ENCODE results near the gene OTOP3. TPM values are rescaled to one million over a fixed set of nuclear protein-coding genes. Genes with fewer than 3 reads are reported as not detected.

Gene OTOP3
- total RNA-seq, 1 donor = not detected

DNA sequence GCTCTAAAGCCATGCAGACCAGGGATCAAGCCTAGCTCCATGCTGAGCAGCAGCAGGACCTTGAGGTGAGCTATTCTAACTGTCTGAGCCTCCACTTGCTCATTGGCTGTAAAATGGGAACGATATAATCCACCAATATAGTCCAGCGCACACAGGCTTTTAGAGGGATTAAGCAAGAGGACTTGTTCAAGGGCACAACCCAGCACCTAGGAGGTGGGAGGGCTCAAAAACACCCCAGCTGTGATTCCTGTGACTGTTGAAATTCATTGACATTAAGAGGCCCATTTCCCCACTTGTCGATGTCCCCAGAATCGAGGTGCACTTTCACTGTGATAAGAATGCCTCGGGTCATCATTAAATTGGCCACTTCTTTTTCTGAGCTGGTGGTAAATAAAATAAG lies 16.8 kb upstream of the OTOP3 start:
- DNase-seq (ENCODE audit: low read depth) = no peak
- H3K4me3 ChIP-seq (ENCODE audit: low read depth, low read length) = no peak overlapping the region
- TF ChIP-seq, protein P1, sequence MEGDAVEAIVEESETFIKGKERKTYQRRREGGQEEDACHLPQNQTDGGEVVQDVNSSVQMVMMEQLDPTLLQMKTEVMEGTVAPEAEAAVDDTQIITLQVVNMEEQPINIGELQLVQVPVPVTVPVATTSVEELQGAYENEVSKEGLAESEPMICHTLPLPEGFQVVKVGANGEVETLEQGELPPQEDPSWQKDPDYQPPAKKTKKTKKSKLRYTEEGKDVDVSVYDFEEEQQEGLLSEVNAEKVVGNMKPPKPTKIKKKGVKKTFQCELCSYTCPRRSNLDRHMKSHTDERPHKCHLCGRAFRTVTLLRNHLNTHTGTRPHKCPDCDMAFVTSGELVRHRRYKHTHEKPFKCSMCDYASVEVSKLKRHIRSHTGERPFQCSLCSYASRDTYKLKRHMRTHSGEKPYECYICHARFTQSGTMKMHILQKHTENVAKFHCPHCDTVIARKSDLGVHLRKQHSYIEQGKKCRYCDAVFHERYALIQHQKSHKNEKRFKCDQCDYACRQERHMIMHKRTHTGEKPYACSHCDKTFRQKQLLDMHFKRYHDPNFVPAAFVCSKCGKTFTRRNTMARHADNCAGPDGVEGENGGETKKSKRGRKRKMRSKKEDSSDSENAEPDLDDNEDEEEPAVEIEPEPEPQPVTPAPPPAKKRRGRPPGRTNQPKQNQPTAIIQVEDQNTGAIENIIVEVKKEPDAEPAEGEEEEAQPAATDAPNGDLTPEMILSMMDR (IDR thresholded peaks at IDR 0.05; ENCODE audit: insufficient read depth, low read depth, low read length) = no peak

DNA sequence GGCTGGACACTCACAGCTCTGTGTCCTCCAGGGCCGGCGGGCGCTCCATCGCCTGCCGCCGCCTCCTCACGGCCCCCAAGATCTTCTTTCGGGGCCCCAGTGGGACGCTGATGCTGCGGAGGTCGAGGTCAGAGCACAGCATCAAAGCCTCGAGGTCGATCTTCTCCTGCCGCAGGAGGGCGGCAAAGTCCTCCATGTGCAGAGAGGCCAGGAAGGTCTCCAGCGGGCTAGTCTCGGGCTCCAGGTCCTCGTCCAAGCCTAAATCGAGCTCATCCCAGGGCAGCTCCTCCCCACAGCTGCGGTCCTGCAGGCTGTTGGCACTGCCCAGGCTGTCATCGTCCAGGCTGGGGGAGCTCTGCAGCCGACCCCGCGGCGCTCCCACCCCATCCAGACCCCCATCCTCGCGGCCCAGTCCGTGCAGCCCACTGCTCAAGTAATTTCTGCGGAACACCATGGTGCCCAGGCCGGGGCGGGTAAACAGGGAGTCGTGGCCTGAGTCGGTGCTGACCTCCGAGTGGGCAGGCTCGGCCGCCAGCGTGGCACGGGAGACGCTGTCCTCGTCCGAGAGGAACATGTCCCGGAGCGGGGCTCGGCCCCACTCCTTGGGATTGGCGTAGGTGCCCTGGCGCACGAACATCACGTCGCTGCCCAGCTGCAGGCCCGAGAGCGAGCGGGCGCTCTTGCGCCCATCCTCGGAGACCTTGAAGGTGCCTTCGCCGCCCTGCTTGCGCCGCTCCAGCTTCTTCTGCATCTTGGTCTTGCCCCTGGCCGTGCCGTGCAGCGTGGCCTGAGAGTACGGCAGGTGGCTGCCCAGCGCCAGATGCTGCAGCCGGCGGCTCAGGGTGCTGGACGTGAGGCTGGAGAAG lies 16.0 kb upstream of the OTOP3 start:
- TF ChIP-seq, protein P1 (IDR thresholded peaks at IDR 0.05; ENCODE audit: insufficient read depth, low read depth, low read length) = peak; percentile 28
- DNase-seq (ENCODE audit: low read depth) = no peak
- no peak overlapping the region for H3K4me3 ChIP-seq (ENCODE audit: low read depth, low read length)

DNA sequence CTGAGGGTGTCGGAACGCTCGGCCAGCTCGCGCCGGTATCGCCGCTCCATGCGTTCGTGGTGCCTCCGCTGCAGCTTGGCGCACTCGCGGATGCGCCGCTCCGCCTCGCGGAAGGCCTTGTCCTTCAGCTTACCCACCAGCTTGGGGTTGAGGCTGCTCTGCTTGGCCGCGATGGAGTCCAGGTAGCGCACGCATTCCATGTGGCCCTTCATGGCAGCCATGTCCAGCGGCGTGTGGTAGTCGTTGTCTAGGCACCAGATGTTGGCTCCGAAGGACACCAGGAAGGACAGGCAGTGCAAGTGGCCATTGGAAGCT lies 15.4 kb upstream of the OTOP3 start:
- TF ChIP-seq, protein P1 (IDR thresholded peaks at IDR 0.05; ENCODE audit: insufficient read depth, low read depth, low read length) = no peak
- no peak overlapping the region for H3K4me3 ChIP-seq (ENCODE audit: low read depth, low read length)
- no peak for DNase-seq (ENCODE audit: low read depth)

DNA sequence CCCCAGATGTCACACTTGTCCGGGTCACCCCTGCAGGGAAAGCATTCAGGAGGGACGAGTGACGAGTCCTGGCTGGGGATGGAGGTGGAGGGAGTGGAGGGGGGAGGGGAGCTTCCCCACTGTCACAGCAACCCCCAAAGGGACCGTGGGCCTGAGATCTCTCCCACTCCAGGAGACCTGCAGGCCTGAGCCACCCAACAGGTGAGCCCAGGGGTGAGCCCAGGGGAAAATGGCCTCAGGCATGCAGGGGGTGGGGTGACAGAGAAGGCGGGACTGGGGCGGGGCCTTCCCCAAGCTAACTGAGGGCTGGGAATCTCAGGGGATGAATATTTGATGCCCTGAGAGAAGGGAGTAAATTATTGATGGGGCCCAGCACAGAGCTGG lies 15.1 kb upstream of the OTOP3 start:
- TF ChIP-seq, protein P1 (IDR thresholded peaks at IDR 0.05; ENCODE audit: insufficient read depth, low read depth, low read length) = no peak
- DNase-seq (ENCODE audit: low read depth) = no peak
- H3K4me3 ChIP-seq (ENCODE audit: low read depth, low read length) = no peak overlapping the region

DNA sequence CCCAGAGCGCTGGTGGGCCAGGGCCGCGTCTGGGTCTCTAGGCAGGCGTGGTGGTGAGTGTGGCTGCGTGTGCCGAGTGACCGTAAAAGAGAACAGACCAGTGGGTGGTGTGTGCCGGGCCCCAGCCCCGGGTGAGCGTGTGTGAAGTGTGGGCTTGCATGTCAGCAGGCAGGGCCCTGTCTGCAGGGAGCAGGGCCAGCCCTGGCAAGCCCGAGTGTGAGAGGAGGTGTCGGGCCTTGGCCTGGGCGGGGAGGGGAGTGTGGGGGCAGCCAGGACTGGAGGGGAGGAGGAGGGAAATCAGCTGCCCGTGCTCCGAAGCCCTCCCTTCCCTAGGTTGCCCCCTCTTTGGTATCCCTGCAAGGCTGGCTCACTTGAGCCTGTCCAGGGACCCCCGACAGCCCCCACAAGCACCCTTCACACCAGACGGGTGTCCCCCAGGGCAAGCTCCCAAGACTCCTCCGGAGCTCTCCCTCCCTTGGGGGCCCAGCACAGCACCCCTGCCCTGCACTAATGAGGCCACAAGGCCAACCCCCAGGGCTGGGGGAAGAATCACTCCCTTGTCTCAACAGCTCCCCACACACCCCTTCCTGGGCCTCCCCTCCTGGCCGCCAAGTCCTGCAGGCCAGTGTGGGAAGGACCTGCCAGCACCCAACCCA lies 14.5 kb upstream of the OTOP3 start:
- DNase-seq (ENCODE audit: low read depth) = no peak
- H3K4me3 ChIP-seq (ENCODE audit: low read depth, low read length) = no peak overlapping the region
- TF ChIP-seq, protein P1 (IDR thresholded peaks at IDR 0.05; ENCODE audit: insufficient read depth, low read depth, low read length) = no peak

DNA sequence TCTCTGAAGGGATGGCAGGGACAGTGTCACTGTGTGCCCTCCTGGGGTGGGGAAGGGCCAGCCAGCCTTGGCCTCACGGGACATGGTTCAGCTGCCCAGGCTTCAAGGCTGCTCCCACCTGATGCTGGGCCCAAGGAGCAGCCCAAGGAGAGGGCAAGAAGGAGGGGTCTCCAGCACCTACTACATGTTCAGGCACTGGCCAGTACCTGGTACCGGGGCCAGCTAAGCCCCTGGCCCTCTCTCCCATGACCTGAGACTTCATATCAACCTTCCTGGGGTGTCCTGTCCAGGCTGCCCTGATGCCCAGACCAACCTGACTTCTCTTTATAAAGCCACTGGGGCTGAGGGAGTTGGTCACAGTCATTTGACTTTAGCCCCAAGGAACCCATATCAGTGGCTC lies 13.9 kb upstream of the OTOP3 start:
- TF ChIP-seq, protein P1 (IDR thresholded peaks at IDR 0.05; ENCODE audit: insufficient read depth, low read depth, low read length) = no peak
- H3K4me3 ChIP-seq (ENCODE audit: low read depth, low read length) = no peak overlapping the region
- DNase-seq (ENCODE audit: low read depth) = no peak
